Mammary epithelial cell (primary cell): ENCODE results near the gene IER5L.

Source experiments
- EZH2 ChIP-seq: IDR thresholded peaks from 2 replicates; pipeline ENCODE4 v1.6.1; 2012; ENCODE audit warnings: low read length, inconsistent platforms, borderline replicate concordance
- TF ChIP-seq, protein P1 (sequence below), 2 donors: IDR thresholded peaks in 1 of 2; conservative IDR thresholded peaks in 1 of 2; 2 replicates each; pipeline ENCODE4 v1.5.1; 2011 to 2012; ENCODE audit warnings: inconsistent platforms in 2 of 2, low read length in 2 of 2, mild to moderate bottlenecking in 2 of 2, control low read depth in 1 of 2, low read depth in 1 of 2; ENCODE audit not compliant: insufficient read depth in 1 of 2; ENCODE audit errors: extremely low read depth in 1 of 2

DNA sequence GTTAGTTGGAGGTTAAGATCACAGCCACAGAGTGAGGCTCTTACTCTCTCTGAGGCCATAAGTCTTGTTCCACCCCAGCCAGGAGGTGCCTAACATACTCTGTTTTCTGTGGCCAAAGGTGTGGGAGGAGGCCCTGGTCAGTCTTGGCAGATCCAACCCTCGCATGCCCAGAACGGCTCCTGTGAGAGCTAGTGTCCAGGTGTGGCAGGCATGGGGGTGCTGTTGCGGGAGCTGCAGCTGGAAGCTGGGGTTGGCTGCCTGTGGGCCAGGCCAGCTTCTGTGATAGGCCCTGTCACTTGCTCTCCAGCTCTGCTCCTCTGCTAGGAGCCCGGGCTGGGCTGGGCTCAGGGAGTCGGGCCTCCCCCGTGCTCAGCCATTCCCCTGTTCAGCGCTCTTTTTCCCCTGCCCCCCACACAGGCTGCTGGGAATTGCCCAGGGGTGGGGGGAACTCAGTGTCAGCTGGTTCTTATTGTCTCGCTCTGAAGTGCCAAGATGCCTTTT lies 31.6 kb downstream of the IER5L start:
- TF ChIP-seq, protein P1, sequence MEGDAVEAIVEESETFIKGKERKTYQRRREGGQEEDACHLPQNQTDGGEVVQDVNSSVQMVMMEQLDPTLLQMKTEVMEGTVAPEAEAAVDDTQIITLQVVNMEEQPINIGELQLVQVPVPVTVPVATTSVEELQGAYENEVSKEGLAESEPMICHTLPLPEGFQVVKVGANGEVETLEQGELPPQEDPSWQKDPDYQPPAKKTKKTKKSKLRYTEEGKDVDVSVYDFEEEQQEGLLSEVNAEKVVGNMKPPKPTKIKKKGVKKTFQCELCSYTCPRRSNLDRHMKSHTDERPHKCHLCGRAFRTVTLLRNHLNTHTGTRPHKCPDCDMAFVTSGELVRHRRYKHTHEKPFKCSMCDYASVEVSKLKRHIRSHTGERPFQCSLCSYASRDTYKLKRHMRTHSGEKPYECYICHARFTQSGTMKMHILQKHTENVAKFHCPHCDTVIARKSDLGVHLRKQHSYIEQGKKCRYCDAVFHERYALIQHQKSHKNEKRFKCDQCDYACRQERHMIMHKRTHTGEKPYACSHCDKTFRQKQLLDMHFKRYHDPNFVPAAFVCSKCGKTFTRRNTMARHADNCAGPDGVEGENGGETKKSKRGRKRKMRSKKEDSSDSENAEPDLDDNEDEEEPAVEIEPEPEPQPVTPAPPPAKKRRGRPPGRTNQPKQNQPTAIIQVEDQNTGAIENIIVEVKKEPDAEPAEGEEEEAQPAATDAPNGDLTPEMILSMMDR (conservative IDR thresholded peaks at IDR 0.05 in 1 of 2, IDR thresholded peaks at IDR 0.05 in 1 of 2; ENCODE audit: extremely low read depth in 1 of 2, insufficient read depth in 1 of 2, low read depth in 1 of 2, low read length in 2 of 2): no peak
- TF ChIP-seq EZH2: no peak
